Measurements from ENCODE around the gene GSE1.

GRCh38 chr16:85683363-85683762 lies 70.2 kb downstream of the GSE1 start:
- no peak for TF ChIP-seq CTCF (IDR thresholded peaks at IDR 0.05)
- no peak for TF ChIP-seq POLR2A (IDR thresholded peaks at IDR 0.05)

Measured in right lobe of liver (tissue), 4 donors.